Sigmoid colon (tissue), 4 donors: ENCODE data around the gene CD99.

Source experiments
- EP300 ChIP-seq, 4 donors: sonication (generic); formaldehyde crosslinking; IDR thresholded peaks; one replicate each; pipeline ENCODE4 v1.6.1; 2017; ENCODE audit warnings: antibody characterized with exemption in 4 of 4
- TF ChIP-seq, protein P1 (sequence below), 4 experiments: fragments of 450-650 bp in 3 of 4; fragments of 200-600 bp in 1 of 4; IDR thresholded peaks; one replicate each; pipeline ENCODE4 v1.5.1; 2016 to 2019; ENCODE audit warnings: antibody characterized with exemption in 4 of 4, mild to moderate bottlenecking in 3 of 4, moderate library complexity in 2 of 4

DNA sequence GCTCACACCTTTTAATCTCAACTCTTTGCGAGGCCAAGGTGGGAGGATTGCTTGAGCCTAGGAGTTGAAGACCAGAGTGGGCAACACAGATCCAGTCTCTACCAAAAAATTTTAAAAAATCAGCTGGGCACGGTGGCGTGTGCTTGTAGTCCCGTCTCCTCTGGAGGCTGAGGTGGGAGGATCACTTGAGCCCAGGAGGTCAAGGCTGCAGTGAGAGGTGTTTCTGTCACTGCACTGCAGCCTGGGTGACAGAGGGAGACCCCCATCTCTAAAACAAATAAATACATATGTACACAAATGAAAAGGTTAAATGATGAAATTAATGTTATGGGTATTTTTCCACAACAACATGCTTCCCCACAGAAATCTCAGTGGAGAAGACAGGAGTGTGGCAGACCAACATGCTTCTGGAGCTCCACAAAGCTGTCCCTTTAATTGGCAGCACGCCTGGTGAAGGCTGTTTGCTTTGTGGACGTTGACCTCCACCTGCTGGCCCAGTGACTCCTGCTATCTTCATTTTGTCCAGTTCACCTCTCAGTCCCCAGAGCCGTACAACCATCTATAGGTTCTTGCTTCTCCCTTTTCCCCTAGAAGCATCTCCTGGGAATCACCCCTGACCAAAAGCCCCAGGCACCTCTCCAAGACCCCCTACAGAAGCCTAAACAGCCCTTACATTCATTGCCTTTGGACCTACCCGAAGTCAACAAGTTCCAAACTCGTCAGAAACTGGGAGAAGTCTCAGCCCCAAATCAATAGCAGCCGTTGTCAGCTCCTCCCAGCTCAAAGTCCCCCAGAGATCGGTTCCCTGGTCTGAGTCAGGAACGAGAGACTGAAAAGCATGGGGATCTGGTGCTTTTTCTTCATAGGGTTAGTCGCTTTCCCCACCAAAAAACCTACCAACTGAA, 36.4 kb upstream of the CD99 start:
- TF ChIP-seq, protein P1, sequence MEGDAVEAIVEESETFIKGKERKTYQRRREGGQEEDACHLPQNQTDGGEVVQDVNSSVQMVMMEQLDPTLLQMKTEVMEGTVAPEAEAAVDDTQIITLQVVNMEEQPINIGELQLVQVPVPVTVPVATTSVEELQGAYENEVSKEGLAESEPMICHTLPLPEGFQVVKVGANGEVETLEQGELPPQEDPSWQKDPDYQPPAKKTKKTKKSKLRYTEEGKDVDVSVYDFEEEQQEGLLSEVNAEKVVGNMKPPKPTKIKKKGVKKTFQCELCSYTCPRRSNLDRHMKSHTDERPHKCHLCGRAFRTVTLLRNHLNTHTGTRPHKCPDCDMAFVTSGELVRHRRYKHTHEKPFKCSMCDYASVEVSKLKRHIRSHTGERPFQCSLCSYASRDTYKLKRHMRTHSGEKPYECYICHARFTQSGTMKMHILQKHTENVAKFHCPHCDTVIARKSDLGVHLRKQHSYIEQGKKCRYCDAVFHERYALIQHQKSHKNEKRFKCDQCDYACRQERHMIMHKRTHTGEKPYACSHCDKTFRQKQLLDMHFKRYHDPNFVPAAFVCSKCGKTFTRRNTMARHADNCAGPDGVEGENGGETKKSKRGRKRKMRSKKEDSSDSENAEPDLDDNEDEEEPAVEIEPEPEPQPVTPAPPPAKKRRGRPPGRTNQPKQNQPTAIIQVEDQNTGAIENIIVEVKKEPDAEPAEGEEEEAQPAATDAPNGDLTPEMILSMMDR (IDR thresholded peaks at IDR 0.05): no peak
- no peak for TF ChIP-seq EP300 (IDR thresholded peaks at IDR 0.05)
